ENCODE results near the gene RILPL1.

DNA sequence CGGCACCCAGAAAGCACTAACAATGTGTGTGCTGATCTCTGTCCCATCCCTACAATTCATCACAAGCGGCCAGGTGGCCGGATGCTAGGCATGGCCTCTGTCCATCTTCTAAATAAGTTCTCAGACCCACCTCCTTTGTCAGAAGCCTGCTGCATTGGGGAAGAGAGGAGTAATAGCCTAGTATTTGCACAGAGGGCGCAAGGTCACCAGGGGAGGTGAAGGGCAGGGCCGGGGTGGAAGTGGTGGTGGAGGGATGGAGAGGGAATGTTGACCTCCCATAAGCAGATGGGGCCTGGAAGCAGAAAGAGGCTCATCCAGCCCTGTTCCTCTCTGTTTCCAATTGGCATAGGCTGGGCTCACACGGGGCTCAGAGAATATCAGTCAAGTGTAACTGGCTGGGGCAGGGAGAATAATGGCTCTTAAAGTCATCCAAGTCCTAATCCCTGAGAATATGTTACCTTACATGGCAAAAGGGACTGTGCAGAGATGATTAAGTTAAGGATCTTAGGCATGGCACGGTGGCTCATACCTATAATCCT, 6.9 kb downstream of the RILPL1 start:
- TF ChIP-seq POLR2A (IDR thresholded peaks at IDR 0.05) (no peak), CTCF (IDR thresholded peaks at IDR 0.05) (no peak)
